HAP-1 (cell line): ENCODE data around the gene LENEP.

Experiments
- DNase-seq, 2 experiments: peaks; one replicate each; pipeline ENCODE4 v3.0.0-alpha.2; 2016 to 2020; ENCODE audit warnings: low spot score in 2 of 2
- H3K27me3 ChIP-seq: fragments of 250-450 bp; sonication (Bioruptor Pico); 2 replicates; pipeline ENCODE4 v1.5.1; 2020; ENCODE audit warnings: low read depth, mild to moderate bottlenecking, moderate library complexity
- H3K36me3 ChIP-seq: fragments of 250-450 bp; sonication (Bioruptor Pico); replicated peaks from 2 replicates; pipeline ENCODE4 v1.5.1; 2020; ENCODE audit warnings: mild to moderate bottlenecking
- H3K4me1 ChIP-seq: fragments of 250-450 bp; sonication (Bioruptor Pico); 2 replicates; pipeline ENCODE4 v1.5.1; 2020; ENCODE audit warnings: mild to moderate bottlenecking
- H3K4me3 ChIP-seq: fragments of 250-450 bp; sonication (Bioruptor Pico); 2 replicates; pipeline ENCODE4 v1.5.1; 2020; ENCODE audit warnings: mild to moderate bottlenecking, moderate library complexity
- H3K9me3 ChIP-seq: fragments of 250-450 bp; sonication (Bioruptor Pico); 2 replicates; pipeline ENCODE4 v1.5.1; 2020; ENCODE audit warnings: mild to moderate bottlenecking, moderate library complexity
- in situ Hi-C: fragments of 300-500 bp; cut with MboI; formaldehyde crosslinking; loops from 3 replicates; pipeline ENCODE4 v1.14.3; 2020; ENCODE audit warnings: low sequenced_read_pairs, inconsistent platforms, mixed read lengths

LENEP gene

DNA sequence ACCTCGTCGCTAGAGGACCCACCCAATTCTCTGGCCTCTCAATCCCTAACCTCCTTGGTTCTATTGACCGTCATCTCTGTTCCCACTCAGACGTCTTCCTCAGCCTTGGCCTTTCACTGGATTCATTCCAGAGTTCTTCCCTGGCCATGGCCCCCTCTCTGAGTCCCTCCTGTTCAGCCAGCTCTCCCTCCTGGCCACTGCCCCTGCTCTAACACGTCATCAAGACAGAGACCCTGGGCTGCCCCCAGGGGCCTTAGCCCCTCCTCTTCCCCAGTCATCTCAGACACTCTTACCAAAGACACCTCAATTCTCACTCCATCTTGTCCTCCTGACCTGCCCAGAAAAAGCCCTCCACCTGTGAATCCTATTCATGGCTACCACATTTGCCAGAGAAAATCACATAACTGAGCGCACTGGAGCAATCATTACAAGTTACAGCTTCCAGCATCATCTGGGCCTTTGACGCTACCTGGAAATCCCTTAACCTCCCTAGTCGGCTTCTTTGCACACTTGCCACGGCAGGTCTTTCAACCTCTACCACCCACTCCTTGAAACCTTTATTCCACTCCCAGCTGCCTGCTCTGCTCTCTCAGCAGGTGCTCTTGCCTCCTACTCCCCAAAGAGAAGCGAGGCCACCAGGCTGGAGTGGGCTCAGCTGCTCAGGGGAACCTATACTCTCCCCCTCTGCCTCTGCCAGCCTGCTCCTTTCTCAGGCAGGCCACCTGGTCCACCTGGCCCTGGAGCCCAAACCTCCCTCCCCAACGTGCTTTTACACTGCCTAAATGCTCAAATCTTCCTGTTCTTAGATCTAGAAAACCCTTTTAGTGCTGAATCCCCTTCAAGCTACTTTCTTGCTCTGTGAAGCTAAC, 26.2 kb downstream of the LENEP start:
- no peaks in the 10 kb centered on the region for H3K9me3 ChIP-seq
- H3K27me3 ChIP-seq, result no peaks in the 10 kb centered on the region
- peaks cover 9% of the 10 kb centered on the region for H3K4me1 ChIP-seq
- peaks cover 22% of the 10 kb centered on the region for H3K36me3 ChIP-seq
- in situ Hi-C loops, result loop anchor here (10.0 kb wide), 1 partner anchor 65 kb away; no protein-coding TSS in a partner anchor
- no peak overlapping the region for H3K4me3 ChIP-seq
- no peak for DNase-seq

DNA sequence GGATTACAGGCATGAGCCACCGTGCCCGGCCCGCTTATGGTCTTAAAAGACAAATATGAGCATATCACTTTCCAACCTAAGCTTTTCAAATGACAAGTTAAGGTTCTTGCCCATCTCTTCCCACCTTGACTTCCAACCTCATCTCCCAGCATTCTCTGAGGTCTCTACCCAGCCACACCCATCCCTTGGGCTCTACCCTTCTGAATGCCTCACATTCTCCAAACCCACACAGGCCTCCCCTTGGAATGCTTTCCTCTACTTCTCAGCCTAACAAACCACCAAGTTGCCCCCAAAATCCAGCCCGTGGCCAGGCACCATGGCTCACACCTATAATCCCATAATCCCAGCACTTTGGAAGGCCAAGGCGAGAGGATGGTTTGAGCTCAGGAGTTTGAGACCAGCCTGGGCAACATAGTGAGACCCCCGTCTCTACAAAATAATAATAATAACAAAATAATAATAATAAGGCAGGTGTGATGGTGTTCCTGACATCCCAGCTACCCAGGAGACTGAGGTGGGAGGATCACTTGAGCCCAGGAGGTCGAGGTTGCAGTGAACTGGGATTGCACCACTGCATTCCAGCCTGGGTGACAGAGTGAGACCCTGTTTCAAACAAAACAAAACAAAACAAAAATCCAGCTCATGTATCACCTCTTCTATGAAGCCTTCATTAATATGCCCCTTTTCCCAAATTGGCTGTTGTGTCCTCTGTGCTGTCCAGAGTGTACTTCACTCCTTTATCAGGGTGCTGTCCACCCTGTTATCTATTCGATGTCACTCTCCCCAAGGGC, 28.9 kb downstream of the LENEP start:
- in situ Hi-C loops, result loop anchor here (10.0 kb wide), 1 partner anchor 62 kb away; no protein-coding TSS in a partner anchor
- Histone ChIP-seq H3K27me3 (no peaks in the 10 kb centered on the region), H3K4me3 (no peak overlapping the region), H3K4me1 (peaks cover 3% of the 10 kb centered on the region), H3K36me3 (no peaks in the 10 kb centered on the region), H3K9me3 (no peaks in the 10 kb centered on the region)
- DNase-seq, result no peak

DNA sequence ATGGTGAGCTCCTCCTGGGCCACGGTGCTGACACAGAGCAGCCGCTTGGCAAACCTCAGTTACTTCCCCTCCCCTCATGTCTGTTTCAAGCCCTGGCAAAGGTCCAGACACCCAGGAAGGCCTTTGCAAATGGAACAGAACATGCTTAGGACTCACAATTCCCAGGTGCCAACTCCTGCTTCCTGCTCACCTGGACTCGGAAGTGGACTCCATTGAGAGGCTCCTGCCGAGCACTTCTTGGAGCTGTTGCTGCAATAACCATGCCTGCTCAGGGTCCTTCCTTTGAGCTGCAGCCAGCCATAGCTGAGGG, 29.5 kb downstream of the LENEP start:
- in situ Hi-C loops, result loop anchor here (10.0 kb wide), 1 partner anchor 62 kb away; no protein-coding TSS in a partner anchor
- no peak for DNase-seq
- no peaks in the 10 kb centered on the region for H3K9me3 ChIP-seq
- H3K36me3 ChIP-seq, result no peaks in the 10 kb centered on the region
- H3K27me3 ChIP-seq, result no peaks in the 10 kb centered on the region
- H3K4me3 ChIP-seq, result no peak overlapping the region
- no peaks in the 10 kb centered on the region; the same call in 1 of the 2 replicates for H3K4me1 ChIP-seq

DNA sequence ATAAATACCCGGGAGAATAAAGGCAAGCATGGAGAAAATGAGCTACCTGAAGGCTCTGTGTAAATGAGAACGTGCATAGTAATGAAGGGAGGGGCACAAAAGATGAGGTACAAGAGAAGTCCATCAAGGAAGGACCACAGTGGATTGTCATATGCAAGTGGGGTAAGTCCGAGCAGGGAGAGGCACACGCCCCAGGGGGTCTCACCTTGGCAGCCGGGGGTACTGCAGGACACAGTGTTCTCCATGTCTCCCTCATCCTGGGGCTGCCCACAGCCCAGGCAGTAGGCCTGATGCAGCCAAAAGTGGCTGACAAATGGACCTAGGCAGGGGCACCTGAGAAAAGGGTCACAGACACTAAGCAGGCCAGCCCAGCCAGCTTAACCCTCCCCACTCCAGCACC, 30.2 kb downstream of the LENEP start:
- in situ Hi-C loops, result loop anchor here (10.0 kb wide), 1 partner anchor 61 kb away; no protein-coding TSS in a partner anchor
- Histone ChIP-seq H3K27me3 (no peaks in the 10 kb centered on the region), H3K4me1 (no peaks in the 10 kb centered on the region), H3K36me3 (no peaks in the 10 kb centered on the region), H3K9me3 (no peaks in the 10 kb centered on the region), H3K4me3 (no peak overlapping the region)
- no peak for DNase-seq

DNA sequence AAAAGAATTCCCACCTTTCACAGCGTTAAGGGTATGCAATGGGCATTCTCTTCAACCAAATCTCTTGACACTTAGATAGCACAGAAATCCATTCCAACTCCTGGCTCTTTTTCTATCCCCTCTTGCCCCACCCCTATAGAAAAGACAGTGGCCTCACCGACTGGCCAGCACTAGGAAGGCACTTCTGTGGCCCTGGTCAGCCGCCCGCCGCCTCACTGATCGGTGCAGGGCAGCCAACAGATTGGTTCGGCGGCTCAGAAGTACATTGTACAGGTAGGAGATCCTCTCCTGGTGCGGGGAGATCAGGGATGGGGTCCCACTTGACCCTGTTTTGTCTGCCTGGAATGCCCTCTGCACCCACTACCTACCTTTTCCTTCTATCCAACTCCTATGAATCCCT, 30.9 kb downstream of the LENEP start:
- Histone ChIP-seq H3K27me3 (no peaks in the 10 kb centered on the region), H3K36me3 (no peaks in the 10 kb centered on the region), H3K4me3 (no peak overlapping the region), H3K9me3 (no peaks in the 10 kb centered on the region), H3K4me1 (no peaks in the 10 kb centered on the region)
- DNase-seq, result no peak
- in situ Hi-C loops, result loop anchor here (10.0 kb wide), 1 partner anchor 60 kb away; no protein-coding TSS in a partner anchor

DNA sequence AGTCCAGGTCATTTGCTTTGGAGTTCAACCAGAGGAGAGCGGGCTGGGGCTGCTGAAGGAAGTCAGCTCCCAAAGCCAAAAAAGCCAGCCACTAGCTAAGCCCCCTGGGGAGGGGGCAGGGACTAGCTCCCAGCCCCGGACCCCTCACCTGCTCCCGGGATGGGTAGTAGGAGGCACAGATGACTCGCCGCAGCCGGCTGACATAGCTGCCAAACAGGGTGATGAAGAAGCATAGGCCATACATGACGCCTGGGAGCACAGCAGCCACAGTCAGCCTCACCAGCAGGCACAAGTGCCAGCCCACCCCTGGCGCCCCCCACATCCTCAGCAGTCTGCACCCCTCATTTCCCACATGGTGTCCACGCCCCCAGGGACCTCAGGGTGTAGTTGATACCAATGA, 32.8 kb downstream of the LENEP start:
- no peaks in the 10 kb centered on the region for H3K36me3 ChIP-seq
- H3K9me3 ChIP-seq, result no peaks in the 10 kb centered on the region
- no peak for DNase-seq
- no peaks in the 10 kb centered on the region for H3K4me1 ChIP-seq
- in situ Hi-C loops, result loop anchor here (10.0 kb wide), 1 partner anchor 59 kb away; no protein-coding TSS in a partner anchor
- no peaks in the 10 kb centered on the region for H3K27me3 ChIP-seq
- no peak overlapping the region for H3K4me3 ChIP-seq

DNA sequence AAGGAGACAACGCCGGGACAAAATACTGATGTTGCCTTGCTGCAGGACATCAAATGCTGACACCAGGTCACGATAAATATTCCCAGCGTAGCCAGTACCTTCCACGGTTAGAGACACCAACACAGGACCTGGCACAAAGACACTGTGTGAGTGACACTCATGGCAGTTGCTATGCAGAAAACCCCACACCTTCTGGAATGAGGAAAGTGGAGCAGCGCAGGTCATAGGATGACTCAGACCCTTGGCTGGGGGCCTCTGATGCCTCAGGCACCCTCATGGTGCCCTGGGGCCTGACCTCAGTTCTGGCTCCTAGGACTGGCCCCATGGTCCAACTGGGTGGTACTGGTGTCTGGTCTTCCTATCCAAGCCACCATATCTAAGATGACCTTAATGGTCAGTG, 33.2 kb downstream of the LENEP start:
- H3K4me1 ChIP-seq, result no peaks in the 10 kb centered on the region
- no peaks in the 10 kb centered on the region for H3K36me3 ChIP-seq
- no peak overlapping the region for H3K4me3 ChIP-seq
- H3K27me3 ChIP-seq, result no peaks in the 10 kb centered on the region
- DNase-seq, result no peak
- no peaks in the 10 kb centered on the region for H3K9me3 ChIP-seq
- in situ Hi-C loops, result loop anchor here (10.0 kb wide), 1 partner anchor 58 kb away; no protein-coding TSS in a partner anchor

DNA sequence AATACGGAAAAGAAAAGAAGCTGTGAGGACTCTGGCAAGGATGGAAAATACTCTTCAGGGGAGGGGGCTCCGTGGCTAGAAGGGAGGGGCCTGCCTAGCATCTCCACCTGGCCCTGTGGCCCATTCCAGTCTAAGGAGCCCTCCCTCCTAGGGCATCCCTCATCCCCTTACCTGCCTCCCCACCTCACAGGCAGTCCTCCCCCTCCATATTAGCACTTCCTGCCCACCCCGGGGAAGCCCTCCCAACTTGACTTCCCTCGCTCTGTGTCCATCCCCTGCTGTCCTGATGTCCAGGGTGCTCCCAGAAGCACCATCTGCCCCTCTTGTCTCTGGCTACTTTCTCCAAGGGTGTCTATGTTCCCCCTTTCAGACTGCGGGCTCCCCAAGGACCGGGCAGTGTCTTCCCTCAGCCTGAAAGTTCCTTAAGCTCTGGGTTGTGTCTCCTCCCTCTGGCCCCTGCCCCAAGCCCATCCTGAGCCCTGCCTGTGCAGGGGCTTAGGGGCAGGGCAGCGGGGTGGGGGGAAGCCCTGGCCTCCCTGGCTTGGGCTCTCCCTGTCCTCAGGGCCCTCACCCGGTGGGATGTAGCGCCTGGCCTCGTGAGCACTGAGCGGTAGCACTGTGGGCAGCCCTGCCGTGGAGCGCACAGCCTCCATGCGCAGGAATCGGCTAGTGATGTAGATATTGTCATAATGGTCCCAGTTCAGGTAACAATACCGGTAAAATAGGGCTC, 36.3 kb downstream of the LENEP start:
- Histone ChIP-seq H3K9me3 (no peaks in the 10 kb centered on the region), H3K27me3 (no peaks in the 10 kb centered on the region), H3K4me3 (no peak overlapping the region), H3K4me1 (no peaks in the 10 kb centered on the region), H3K36me3 (no peaks in the 10 kb centered on the region)
- DNase-seq, result no peak
- in situ Hi-C loops, result loop anchor here (10.0 kb wide), 1 partner anchor 55 kb away; no protein-coding TSS in a partner anchor

DNA sequence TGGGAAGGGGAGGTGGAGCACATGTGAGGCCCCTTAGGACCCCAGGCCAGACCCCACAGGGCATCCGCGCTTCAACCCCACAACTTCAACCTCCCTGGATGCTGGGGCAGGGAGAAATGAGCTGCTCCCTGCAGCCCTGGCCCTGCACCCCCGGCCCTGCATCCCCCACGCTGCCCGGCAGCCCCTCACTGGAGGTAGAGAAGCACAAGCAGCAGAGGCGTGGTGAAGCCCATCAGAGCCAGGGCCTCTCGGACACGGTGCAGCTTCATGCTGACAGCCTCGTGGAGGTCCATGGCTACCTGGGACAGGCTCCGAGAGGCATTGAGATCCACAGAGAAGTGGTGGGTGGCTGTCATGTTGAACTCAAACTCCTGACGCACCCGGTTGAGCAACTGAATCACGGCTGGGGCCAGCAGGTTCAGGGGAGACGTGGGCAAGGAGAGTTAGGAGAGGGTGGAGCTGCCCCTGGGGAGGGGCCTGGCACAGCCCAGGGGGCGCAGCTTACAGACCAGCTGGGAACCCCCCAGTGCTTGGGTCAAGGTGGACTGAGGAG, 36.9 kb downstream of the LENEP start:
- Histone ChIP-seq H3K4me3 (no peak overlapping the region), H3K4me1 (no peaks in the 10 kb centered on the region), H3K36me3 (no peaks in the 10 kb centered on the region), H3K9me3 (no peaks in the 10 kb centered on the region), H3K27me3 (no peaks in the 10 kb centered on the region)
- DNase-seq, result no peak
- in situ Hi-C loops, result no loop called here

DNA sequence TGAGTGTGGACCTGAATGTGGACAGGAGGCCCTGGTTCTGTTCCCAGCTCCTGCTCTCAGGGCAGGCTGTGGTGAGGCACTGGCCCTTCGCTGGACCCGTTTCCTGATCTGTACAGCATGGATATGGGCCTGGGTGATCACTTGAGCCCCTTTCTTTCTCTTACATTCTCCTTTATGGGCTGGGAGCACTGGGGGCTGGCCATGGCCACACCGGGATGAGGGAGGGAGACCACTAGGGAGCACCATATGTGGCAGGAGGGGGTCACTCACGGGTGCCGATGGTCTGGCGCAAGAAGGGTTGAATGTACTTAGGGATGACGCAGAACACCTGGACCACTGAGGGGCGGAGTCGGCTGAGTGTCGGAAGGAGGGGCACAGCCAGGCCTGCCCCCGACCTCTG, 37.5 kb downstream of the LENEP start:
- DNase-seq, result no peak
- H3K36me3 ChIP-seq, result no peaks in the 10 kb centered on the region
- H3K4me3 ChIP-seq, result no peak overlapping the region
- H3K4me1 ChIP-seq, result no peaks in the 10 kb centered on the region
- no peaks in the 10 kb centered on the region for H3K9me3 ChIP-seq
- no peaks in the 10 kb centered on the region for H3K27me3 ChIP-seq
- in situ Hi-C loops, result no loop called here

DNA sequence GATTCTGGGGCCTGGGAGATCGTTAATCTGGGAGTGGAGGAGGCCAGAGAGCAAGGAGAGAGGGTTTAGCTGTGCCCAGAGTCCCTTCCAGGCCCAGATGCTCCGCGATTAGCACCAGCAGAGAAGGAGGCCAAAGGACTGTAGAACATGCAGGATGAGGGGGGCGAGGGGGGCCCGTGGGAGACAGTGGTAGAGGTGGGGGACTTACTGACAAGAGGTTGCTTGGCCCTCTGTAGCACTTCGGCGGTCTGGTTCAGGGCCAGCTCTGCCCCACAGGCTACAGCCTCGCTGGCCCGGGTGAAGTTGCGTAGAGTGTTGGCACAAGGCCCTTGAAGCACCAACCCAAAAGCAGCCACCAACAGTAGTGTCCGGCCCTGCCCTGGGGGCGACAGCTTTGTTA, 39.5 kb downstream of the LENEP start:
- Histone ChIP-seq H3K4me3 (no peak overlapping the region), H3K36me3 (no peaks in the 10 kb centered on the region), H3K4me1 (no peaks in the 10 kb centered on the region), H3K27me3 (no peaks in the 10 kb centered on the region), H3K9me3 (no peaks in the 10 kb centered on the region)
- no peak for DNase-seq
- in situ Hi-C loops, result no loop called here

DNA sequence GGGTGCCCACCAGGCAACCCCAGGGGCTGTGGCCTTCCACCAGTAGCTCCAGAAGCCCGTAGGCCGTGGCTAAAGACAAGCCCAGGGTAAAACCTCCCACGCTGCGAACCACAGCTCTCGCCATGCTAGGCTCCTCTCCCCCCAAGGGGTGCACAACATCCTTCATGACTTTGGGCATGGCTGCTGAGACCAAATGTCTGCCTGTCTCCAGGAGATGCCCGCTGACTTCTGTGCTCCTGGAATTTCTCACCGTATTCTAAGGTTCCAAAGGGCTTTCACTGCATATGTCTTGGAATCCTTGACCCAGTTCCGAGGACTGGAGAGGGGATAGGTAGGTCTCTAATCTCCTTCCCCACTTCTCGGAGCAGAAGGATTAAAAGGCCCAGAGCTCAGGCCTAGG, 40.1 kb downstream of the LENEP start, which contains the start of the genes DCST1 and DCST2:
TSS of gene DCST1 (plus strand) at position 301 of the 400 bp plus-strand sequence. CDS start 213 bp downstream, outside the sequence.
TSS of gene DCST2 (minus strand) at position 258 of the 400 bp plus-strand sequence. CDS start at position 178, 80 bp downstream.
- Histone ChIP-seq H3K9me3 (no peaks in the 10 kb centered on the region), H3K4me3 (no peak within 1 kb of the TSS), H3K27me3 (no peaks in the 10 kb centered on the region), H3K4me1 (no peaks in the 10 kb centered on the region), H3K36me3 (no peaks in the 10 kb centered on the region)
- in situ Hi-C loops, result no loop called here
- DNase-seq, result no peak
